HepG2 (cell line): ENCODE data around the gene GPBP1. TPM values are rescaled to one million over a fixed set of nuclear protein-coding genes. Genes with fewer than 3 reads are reported as not detected.

ENCODE experiments used
- DDIT3 ChIP-seq: sonication (generic); formaldehyde crosslinking; IDR thresholded peaks from 2 replicates; pipeline ENCODE4 v1.4.0; 2020; ENCODE audit warnings: mild to moderate bottlenecking, missing genetic modification reagents
- ESRRA ChIP-seq: sonication (generic); formaldehyde crosslinking; IDR thresholded peaks from 2 replicates; pipeline ENCODE4 v1.5.1; 2020; ENCODE audit warnings: mild to moderate bottlenecking, low read depth, missing genetic modification reagents
- GATA4 ChIP-seq: sonication (generic); IDR thresholded peaks from 2 replicates; pipeline ENCODE4 v1.6.1; 2016; ENCODE audit warnings: antibody characterized with exemption, low read depth, borderline replicate concordance
- GMEB1 ChIP-seq: sonication (generic); formaldehyde crosslinking; IDR thresholded peaks from 2 replicates; pipeline ENCODE4 v1.5.1; 2020; ENCODE audit warnings: missing genetic modification reagents, mild to moderate bottlenecking, borderline replicate concordance
- HDAC1 ChIP-seq: sonication (generic); formaldehyde crosslinking; IDR thresholded peaks from 2 replicates; pipeline ENCODE4 v1.5.1; 2020; ENCODE audit warnings: mild to moderate bottlenecking, missing genetic modification reagents
- PAWR ChIP-seq: sonication (generic); formaldehyde crosslinking; IDR thresholded peaks from 2 replicates; pipeline ENCODE4 v1.4.0; 2020; ENCODE audit warnings: missing genetic modification reagents, mild to moderate bottlenecking, borderline replicate concordance
- PBX2 ChIP-seq: IDR thresholded peaks from 2 replicates; pipeline ENCODE4 v1.6.1; 2016; ENCODE audit warnings: control low read depth
- POLR2AphosphoS2 ChIP-seq: IDR thresholded peaks from 2 replicates; pipeline ENCODE4 v1.6.1; 2011; ENCODE audit warnings: low read depth, low read length, improper control_type of control experiment
- PRMT3 ChIP-seq: sonication (generic); formaldehyde crosslinking; IDR thresholded peaks from 2 replicates; pipeline ENCODE4 v1.8.1; 2022; ENCODE audit warnings: low read depth, mild to moderate bottlenecking, moderate library complexity, missing genetic modification reagents, borderline replicate concordance
- RBFOX2 ChIP-seq: fragments of 200-400 bp; formaldehyde crosslinking; IDR thresholded peaks from 2 replicates; pipeline ENCODE4 v1.6.1; 2017; ENCODE audit warnings: low read depth, mild to moderate bottlenecking, low read length
- ZNF350 ChIP-seq: sonication (generic); formaldehyde crosslinking; IDR thresholded peaks from 2 replicates; pipeline ENCODE4 v1.4.0; 2020; ENCODE audit warnings: mild to moderate bottlenecking, low read depth, missing genetic modification reagents, borderline replicate concordance
- ZNF83 ChIP-seq: sonication (generic); formaldehyde crosslinking; IDR thresholded peaks from 2 replicates; pipeline ENCODE4 v1.4.0; 2020; ENCODE audit warnings: missing genetic modification reagents, mild to moderate bottlenecking, borderline replicate concordance
- polyA plus RNA-seq, 8 experiments: library from polyadenylated mRNA; depleted of rRNA in 3 of 8; stranded (reverse) in 7 of 8; unstranded in 1 of 8; fragments of >200 nt; fragmentation: Illumina TruSeq in 4 of 8; extraction: Trizol in 4 of 8; gene quantifications; 2 replicates each; pipeline versions ENCODE4 v1.2.1 to v1.2.3, GENCODE V29; 2011 to 2016; ENCODE audit warnings: low read depth in 4 of 8, missing spikeins in 1 of 8, mixed read lengths in 1 of 8; ENCODE audit not compliant: insufficient read depth in 1 of 8
- total RNA-seq, 5 experiments: library from RNA; depleted of rRNA; stranded (reverse); fragments of >200 nt; fragmentation: Illumina TruSeq; extraction: Trizol; gene quantifications; 2 replicates each; pipeline ENCODE4 v1.2.3, GENCODE V29; 2016; ENCODE audit warnings: low read depth in 1 of 5
- TF ChIP-seq, protein P1 (sequence below): sonication (generic); formaldehyde crosslinking; conservative IDR thresholded peaks from 2 replicates; pipeline ENCODE4 v1.4.0; 2020; ENCODE audit warnings: mild to moderate bottlenecking, missing genetic modification reagents, moderate library complexity
- TF ChIP-seq, protein P2 (sequence below): sonication (generic); formaldehyde crosslinking; conservative IDR thresholded peaks from 2 replicates; pipeline ENCODE4 v1.4.0; 2020; ENCODE audit warnings: missing genetic modification reagents
- TF ChIP-seq, protein P3 (sequence below): sonication (generic); formaldehyde crosslinking; IDR thresholded peaks from 2 replicates; pipeline ENCODE4 v1.5.1; 2020; ENCODE audit warnings: mild to moderate bottlenecking, missing genetic modification reagents, moderate library complexity

Gene GPBP1
- total and polyA plus RNA-seq, 2 of the 13 experiments (the other 11 are each of a cell fraction or from before 2014, with no cell fraction given): 27.1 to 72.2 TPM

DNA sequence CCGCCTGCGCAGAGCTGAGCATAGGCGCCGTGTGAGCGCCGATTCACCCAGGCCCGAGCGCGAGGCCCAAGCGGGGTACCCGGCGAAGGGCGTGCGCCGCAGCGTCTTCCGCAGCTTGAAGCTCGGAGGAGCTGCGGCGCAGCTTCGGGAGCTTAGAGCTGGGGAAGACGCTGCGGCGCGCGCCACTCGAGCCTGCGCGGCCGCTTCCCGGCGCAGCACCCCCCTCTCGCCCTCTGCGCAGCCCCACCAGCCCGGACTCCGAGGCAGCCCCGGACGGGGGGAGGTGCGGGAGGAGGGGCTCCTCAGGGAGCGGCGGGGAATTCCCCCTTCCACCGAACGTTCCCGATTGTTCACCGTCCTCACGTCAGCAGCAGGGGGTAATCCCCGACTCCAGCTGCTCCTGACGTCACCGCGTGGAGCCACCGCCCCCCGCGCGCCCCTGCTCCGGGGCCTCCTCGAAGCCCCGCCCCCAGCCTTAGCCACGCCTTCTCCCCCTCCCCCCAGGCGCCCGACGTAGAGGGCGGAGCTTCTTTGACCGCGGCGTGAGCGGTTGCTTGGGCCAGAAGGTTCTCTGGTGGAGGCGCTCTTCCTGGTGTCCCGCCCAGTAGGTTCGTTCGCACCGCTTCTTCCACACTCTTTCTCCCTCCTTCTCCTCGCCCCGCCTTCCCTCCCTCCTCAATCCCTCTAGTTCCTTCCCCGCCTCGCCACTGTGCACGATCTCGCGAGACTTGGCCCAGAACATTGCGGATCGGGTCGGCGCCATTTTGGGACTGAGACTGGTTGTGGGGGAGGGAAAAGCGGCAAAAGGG lies at the start of gene GPBP1 (continued):
- TF ChIP-seq PBX2: no peak
- peak; percentile 51 for TF ChIP-seq HDAC1 (CRISPR knock-in tag)
- no peak for TF ChIP-seq ESRRA (CRISPR knock-in tag)
- TF ChIP-seq ZNF83: peak; percentile 68; the same call in 1 of the 2 replicates
- peak; percentile 71; the same call in 1 of the 2 replicates for TF ChIP-seq RBFOX2
- TF ChIP-seq, protein P1, sequence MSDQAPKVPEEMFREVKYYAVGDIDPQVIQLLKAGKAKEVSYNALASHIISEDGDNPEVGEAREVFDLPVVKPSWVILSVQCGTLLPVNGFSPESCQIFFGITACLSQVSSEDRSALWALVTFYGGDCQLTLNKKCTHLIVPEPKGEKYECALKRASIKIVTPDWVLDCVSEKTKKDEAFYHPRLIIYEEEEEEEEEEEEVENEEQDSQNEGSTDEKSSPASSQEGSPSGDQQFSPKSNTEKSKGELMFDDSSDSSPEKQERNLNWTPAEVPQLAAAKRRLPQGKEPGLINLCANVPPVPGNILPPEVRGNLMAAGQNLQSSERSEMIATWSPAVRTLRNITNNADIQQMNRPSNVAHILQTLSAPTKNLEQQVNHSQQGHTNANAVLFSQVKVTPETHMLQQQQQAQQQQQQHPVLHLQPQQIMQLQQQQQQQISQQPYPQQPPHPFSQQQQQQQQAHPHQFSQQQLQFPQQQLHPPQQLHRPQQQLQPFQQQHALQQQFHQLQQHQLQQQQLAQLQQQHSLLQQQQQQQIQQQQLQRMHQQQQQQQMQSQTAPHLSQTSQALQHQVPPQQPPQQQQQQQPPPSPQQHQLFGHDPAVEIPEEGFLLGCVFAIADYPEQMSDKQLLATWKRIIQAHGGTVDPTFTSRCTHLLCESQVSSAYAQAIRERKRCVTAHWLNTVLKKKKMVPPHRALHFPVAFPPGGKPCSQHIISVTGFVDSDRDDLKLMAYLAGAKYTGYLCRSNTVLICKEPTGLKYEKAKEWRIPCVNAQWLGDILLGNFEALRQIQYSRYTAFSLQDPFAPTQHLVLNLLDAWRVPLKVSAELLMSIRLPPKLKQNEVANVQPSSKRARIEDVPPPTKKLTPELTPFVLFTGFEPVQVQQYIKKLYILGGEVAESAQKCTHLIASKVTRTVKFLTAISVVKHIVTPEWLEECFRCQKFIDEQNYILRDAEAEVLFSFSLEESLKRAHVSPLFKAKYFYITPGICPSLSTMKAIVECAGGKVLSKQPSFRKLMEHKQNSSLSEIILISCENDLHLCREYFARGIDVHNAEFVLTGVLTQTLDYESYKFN (CRISPR knock-in tag): no peak; the same call in none of the 2 replicates
- TF ChIP-seq GATA4: no peak; the same call in 1 of the 2 replicates
- peak; percentile 20; the same call in 1 of the 2 replicates for TF ChIP-seq ZNF350 (CRISPR knock-in tag)
- TF ChIP-seq, protein P2, sequence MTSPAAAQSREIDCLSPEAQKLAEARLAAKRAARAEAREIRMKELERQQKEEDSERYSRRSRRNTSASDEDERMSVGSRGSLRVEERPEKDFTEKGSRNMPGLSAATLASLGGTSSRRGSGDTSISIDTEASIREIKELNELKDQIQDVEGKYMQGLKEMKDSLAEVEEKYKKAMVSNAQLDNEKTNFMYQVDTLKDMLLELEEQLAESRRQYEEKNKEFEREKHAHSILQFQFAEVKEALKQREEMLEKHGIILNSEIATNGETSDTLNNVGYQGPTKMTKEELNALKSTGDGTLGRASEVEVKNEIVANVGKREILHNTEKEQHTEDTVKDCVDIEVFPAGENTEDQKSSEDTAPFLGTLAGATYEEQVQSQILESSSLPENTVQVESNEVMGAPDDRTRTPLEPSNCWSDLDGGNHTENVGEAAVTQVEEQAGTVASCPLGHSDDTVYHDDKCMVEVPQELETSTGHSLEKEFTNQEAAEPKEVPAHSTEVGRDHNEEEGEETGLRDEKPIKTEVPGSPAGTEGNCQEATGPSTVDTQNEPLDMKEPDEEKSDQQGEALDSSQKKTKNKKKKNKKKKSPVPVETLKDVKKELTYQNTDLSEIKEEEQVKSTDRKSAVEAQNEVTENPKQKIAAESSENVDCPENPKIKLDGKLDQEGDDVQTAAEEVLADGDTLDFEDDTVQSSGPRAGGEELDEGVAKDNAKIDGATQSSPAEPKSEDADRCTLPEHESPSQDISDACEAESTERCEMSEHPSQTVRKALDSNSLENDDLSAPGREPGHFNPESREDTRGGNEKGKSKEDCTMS (CRISPR knock-in tag): no peak
- peak; percentile 78 for TF ChIP-seq GMEB1 (CRISPR knock-in tag)
- no peak for TF ChIP-seq POLR2AphosphoS2
- no peak for TF ChIP-seq PAWR
- no peak for TF ChIP-seq DDIT3 (CRISPR knock-in tag)
- TF ChIP-seq, protein P3, sequence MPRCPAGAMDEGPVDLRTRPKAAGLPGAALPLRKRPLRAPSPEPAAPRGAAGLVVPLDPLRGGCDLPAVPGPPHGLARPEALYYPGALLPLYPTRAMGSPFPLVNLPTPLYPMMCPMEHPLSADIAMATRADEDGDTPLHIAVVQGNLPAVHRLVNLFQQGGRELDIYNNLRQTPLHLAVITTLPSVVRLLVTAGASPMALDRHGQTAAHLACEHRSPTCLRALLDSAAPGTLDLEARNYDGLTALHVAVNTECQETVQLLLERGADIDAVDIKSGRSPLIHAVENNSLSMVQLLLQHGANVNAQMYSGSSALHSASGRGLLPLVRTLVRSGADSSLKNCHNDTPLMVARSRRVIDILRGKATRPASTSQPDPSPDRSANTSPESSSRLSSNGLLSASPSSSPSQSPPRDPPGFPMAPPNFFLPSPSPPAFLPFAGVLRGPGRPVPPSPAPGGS (CRISPR knock-in tag): peak; percentile 82
- TF ChIP-seq PRMT3 (CRISPR knock-in tag): no peak
